Stimulated activated CD8-positive, alpha-beta memory T cell treated with anti-CD3 and anti-CD28 coated beads, Interleukin-4, amount 100 ng/mL, for 4 hours (primary cell): ENCODE measurements around the gene PSAP.

Experiments used
- DNase-seq, 2 donors: peaks; one replicate each; pipeline ENCODE4 v3.0.0-alpha.2; 2020; ENCODE audit warnings: low read depth in 2 of 2, low spot score in 1 of 2

Gene PSAP

GRCh38 chr10:71845410-71846405 lies 5.3 kb downstream of the PSAP start:
- no peak for DNase-seq

- no peak for DNase-seq
Measured at GRCh38 chr10:71844695-71845094, 6.4 kb downstream of the PSAP start.

GRCh38 chr10:71844084-71844483 lies 7.0 kb downstream of the PSAP start:
- no peak for DNase-seq

- no peak for DNase-seq
Measured at GRCh38 chr10:71842856-71843686, 8.0 kb downstream of the PSAP start.

- no peak for DNase-seq
Measured at GRCh38 chr10:71842422-71842821, 8.6 kb downstream of the PSAP start.

GRCh38 chr10:71840958-71841335 lies 10.1 kb downstream of the PSAP start:
- no peak for DNase-seq

GRCh38 chr10:71840177-71840957 lies 10.7 kb downstream of the PSAP start:
- DNase-seq: no peak

GRCh38 chr10:71838264-71839211 lies 12.5 kb downstream of the PSAP start:
- DNase-seq: no peak

- no peak for DNase-seq
Measured at GRCh38 chr10:71837098-71837827, 13.8 kb downstream of the PSAP start.

GRCh38 chr10:71836596-71836974 lies 14.5 kb downstream of the PSAP start:
- no peak for DNase-seq

- DNase-seq: no peak
Measured at GRCh38 chr10:71835671-71836595, 15.1 kb downstream of the PSAP start.

- no peak for DNase-seq
Measured at GRCh38 chr10:71834343-71834674, 16.7 kb downstream of the PSAP start.

- no peak for DNase-seq
Measured at GRCh38 chr10:71833451-71834342, 17.4 kb downstream of the PSAP start.

GRCh38 chr10:71832967-71833366 lies 18.1 kb downstream of the PSAP start:
- DNase-seq: no peak

- DNase-seq: no peak
Measured at GRCh38 chr10:71831646-71832552, 19.2 kb downstream of the PSAP start.

- no peak for DNase-seq
Measured at GRCh38 chr10:71830726-71831125, 20.3 kb downstream of the PSAP start.
